ENCODE data around the gene ZBED4.
A peak's percentile ranks its signal among the peaks of the same experiment; 100 is the strongest.

Gene ZBED4

GRCh38 chr22:49930596-49931412, 77.2 kb downstream of the ZBED4 start:
- TF ChIP-seq SUZ12 (IDR thresholded peaks at IDR 0.05; ENCODE audit: extremely low read depth, insufficient read depth, insufficient read length) = no peak
- TF ChIP-seq YY1 (IDR thresholded peaks at IDR 0.05; ENCODE audit: insufficient read depth, insufficient read length) = no peak
- no peak for TF ChIP-seq ZNF274 (IDR thresholded peaks at IDR 0.05; ENCODE audit: low read depth, low read length)
- no peak overlapping the region for H3K4me3 ChIP-seq (ENCODE audit: insufficient read length, low read depth)
- DNase-seq (ENCODE audit: low read depth, low spot score) = no peak
- no peaks in the 10 kb centered on the region for H3K9me3 ChIP-seq (ENCODE audit: insufficient read depth, low read length)
- H3K4me1 ChIP-seq (ENCODE audit: insufficient read depth, insufficient read length) = peaks cover 9% of the 10 kb centered on the region
- H3K9ac ChIP-seq (ENCODE audit: insufficient read length, low read depth) = no peak overlapping the region
- peaks cover 13% of the 10 kb centered on the region for H3K27me3 ChIP-seq (ENCODE audit: insufficient read depth, insufficient read length)
- peaks cover 6% of the 10 kb centered on the region for H3K36me3 ChIP-seq (ENCODE audit: insufficient read depth, insufficient read length, low read length)

- DNase-seq (ENCODE audit: low read depth, low spot score) = no peak
- no peak for TF ChIP-seq SUZ12 (IDR thresholded peaks at IDR 0.05; ENCODE audit: extremely low read depth, insufficient read depth, insufficient read length)
- TF ChIP-seq YY1 (IDR thresholded peaks at IDR 0.05; ENCODE audit: insufficient read depth, insufficient read length) = no peak
- no peak for TF ChIP-seq ZNF274 (IDR thresholded peaks at IDR 0.05; ENCODE audit: low read depth, low read length)
- H3K9me3 ChIP-seq (ENCODE audit: insufficient read depth, low read length) = no peaks in the 10 kb centered on the region
- peaks cover 18% of the 10 kb centered on the region for H3K4me1 ChIP-seq (ENCODE audit: insufficient read depth, insufficient read length)
- no peak overlapping the region for H3K4me3 ChIP-seq (ENCODE audit: insufficient read length, low read depth)
- peak overlapping the region; percentile 42 for H3K9ac ChIP-seq (ENCODE audit: insufficient read length, low read depth)
- peaks cover 13% of the 10 kb centered on the region for H3K27me3 ChIP-seq (ENCODE audit: insufficient read depth, insufficient read length)
- no peaks in the 10 kb centered on the region for H3K36me3 ChIP-seq (ENCODE audit: insufficient read depth, insufficient read length, low read length)
These were observed 79.9 kb downstream of the ZBED4 start for GRCh38 chr22:49933236-49934159.

GRCh38 chr22:49934160-49934890, 80.7 kb downstream of the ZBED4 start:
- H3K27me3 ChIP-seq (ENCODE audit: insufficient read depth, insufficient read length) = peaks cover 13% of the 10 kb centered on the region
- H3K36me3 ChIP-seq (ENCODE audit: insufficient read depth, insufficient read length, low read length) = no peaks in the 10 kb centered on the region
- H3K9ac ChIP-seq (ENCODE audit: insufficient read length, low read depth) = peak overlapping the region; percentile 72
- TF ChIP-seq ZNF274 (IDR thresholded peaks at IDR 0.05; ENCODE audit: low read depth, low read length) (no peak), YY1 (IDR thresholded peaks at IDR 0.05; ENCODE audit: insufficient read depth, insufficient read length) (no peak), SUZ12 (IDR thresholded peaks at IDR 0.05; ENCODE audit: extremely low read depth, insufficient read depth, insufficient read length) (no peak)
- H3K4me1 ChIP-seq (ENCODE audit: insufficient read depth, insufficient read length) = peaks cover 18% of the 10 kb centered on the region
- H3K4me3 ChIP-seq (ENCODE audit: insufficient read length, low read depth) = peak overlapping the region; percentile 36
- no peak for DNase-seq (ENCODE audit: low read depth, low spot score)
- H3K9me3 ChIP-seq (ENCODE audit: insufficient read depth, low read length) = no peaks in the 10 kb centered on the region

- no peak for TF ChIP-seq YY1 (IDR thresholded peaks at IDR 0.05; ENCODE audit: insufficient read depth, insufficient read length)
- TF ChIP-seq SUZ12 (IDR thresholded peaks at IDR 0.05; ENCODE audit: extremely low read depth, insufficient read depth, insufficient read length) = no peak
- TF ChIP-seq ZNF274 (IDR thresholded peaks at IDR 0.05; ENCODE audit: low read depth, low read length) = no peak
- peak overlapping the region; percentile 72 for H3K9ac ChIP-seq (ENCODE audit: insufficient read length, low read depth)
These were observed 81.4 kb downstream of the ZBED4 start for GRCh38 chr22:49934891-49935557.

GRCh38 chr22:49935561-49935960, 81.9 kb downstream of the ZBED4 start:
- TF ChIP-seq YY1 (IDR thresholded peaks at IDR 0.05; ENCODE audit: insufficient read depth, insufficient read length) (no peak), ZNF274 (IDR thresholded peaks at IDR 0.05; ENCODE audit: low read depth, low read length) (no peak), SUZ12 (IDR thresholded peaks at IDR 0.05; ENCODE audit: extremely low read depth, insufficient read depth, insufficient read length) (no peak)
- Histone ChIP-seq H3K4me3 (ENCODE audit: insufficient read length, low read depth) (no peak overlapping the region), H3K4me1 (ENCODE audit: insufficient read depth, insufficient read length) (peaks cover 15% of the 10 kb centered on the region), H3K27me3 (ENCODE audit: insufficient read depth, insufficient read length) (peaks cover 2% of the 10 kb centered on the region), H3K9ac (ENCODE audit: insufficient read length, low read depth) (no peak overlapping the region), H3K36me3 (ENCODE audit: insufficient read depth, insufficient read length, low read length) (no peaks in the 10 kb centered on the region), H3K9me3 (ENCODE audit: insufficient read depth, low read length) (no peaks in the 10 kb centered on the region)
- no peak for DNase-seq (ENCODE audit: low read depth, low spot score)

More at GRCh38 chr22:49934891-49935557, 81.4 kb downstream of the ZBED4 start:
- no peaks in the 10 kb centered on the region for H3K36me3 ChIP-seq (ENCODE audit: insufficient read depth, insufficient read length, low read length)
- H3K4me1 ChIP-seq (ENCODE audit: insufficient read depth, insufficient read length) = peaks cover 19% of the 10 kb centered on the region
- no peak for DNase-seq (ENCODE audit: low read depth, low spot score)
- no peaks in the 10 kb centered on the region for H3K9me3 ChIP-seq (ENCODE audit: insufficient read depth, low read length)
- H3K27me3 ChIP-seq (ENCODE audit: insufficient read depth, insufficient read length) = peaks cover 8% of the 10 kb centered on the region
- peak overlapping the region; percentile 36 for H3K4me3 ChIP-seq (ENCODE audit: insufficient read length, low read depth)
